Astrocyte (in vitro differentiated cells and primary cell): Measurements from ENCODE around the gene PNPLA5. TPM values are rescaled to one million over a fixed set of nuclear protein-coding genes. Genes with fewer than 3 reads are reported as not detected.
"Not testable (repeated sequence)": the region's sequence is repeated elsewhere in the genome, so short reads cannot be mapped to it uniquely, and the experiment has no call there.

ENCODE experiments used
- DNase-seq: peaks from one replicate; pipeline ENCODE4 v3.0.0-alpha.2; 2010; ENCODE audit warnings: low read depth
- FAIRE-seq: peaks from 2 replicates; lab custom pipeline; 2011; peaks lifted over from hg19 to GRCh38; lab: Jason Lieb, UNC
- H2AFZ ChIP-seq: 2 replicates; pipeline ENCODE4 v1.6.0; 2012; ENCODE audit warnings: low read depth, low read length, inconsistent platforms
- H3K27ac ChIP-seq: 2 replicates; pipeline ENCODE4 v1.5.1; 2011; ENCODE audit warnings: low read depth, low read length, inconsistent platforms
- H3K27me3 ChIP-seq: 2 replicates; pipeline ENCODE4 v1.6.0; 2011; ENCODE audit warnings: low read length, inconsistent platforms; ENCODE audit not compliant: insufficient read depth
- H3K36me3 ChIP-seq: 2 replicates; pipeline ENCODE4 v1.5.1; 2011; ENCODE audit warnings: low read length, inconsistent platforms; ENCODE audit not compliant: insufficient read depth
- H3K4me1 ChIP-seq: 2 replicates; pipeline ENCODE4 v1.5.1; 2011; ENCODE audit warnings: low read length, inconsistent platforms; ENCODE audit not compliant: insufficient read depth
- H3K4me2 ChIP-seq: 2 replicates; pipeline ENCODE4 v1.6.0; 2012; ENCODE audit warnings: low read length, inconsistent platforms
- H3K4me3 ChIP-seq: 2 replicates; pipeline ENCODE4 v1.5.1; 2011; ENCODE audit warnings: low read depth, mild to moderate bottlenecking, low read length, inconsistent platforms; ENCODE audit not compliant: insufficient read depth
- H3K79me2 ChIP-seq: 2 replicates; pipeline ENCODE4 v1.6.0; 2012; ENCODE audit warnings: mild to moderate bottlenecking, low read length, inconsistent platforms; ENCODE audit not compliant: insufficient read depth
- H3K9ac ChIP-seq: 2 replicates; pipeline ENCODE4 v1.6.0; 2012; ENCODE audit warnings: mild to moderate bottlenecking, low read length, inconsistent platforms
- H3K9me3 ChIP-seq: 2 replicates; pipeline ENCODE4 v1.5.1; 2012; ENCODE audit warnings: low read depth, mild to moderate bottlenecking, low read length, inconsistent platforms; ENCODE audit not compliant: insufficient read depth
- H4K20me1 ChIP-seq: 2 replicates; pipeline ENCODE4 v1.6.0; 2012; ENCODE audit warnings: low read length, inconsistent platforms; ENCODE audit not compliant: insufficient read depth
- H3K27ac Mint-ChIP-seq: one replicate; pipeline ENCODE4 v1.8.0; 2021; ENCODE audit warnings: mild to moderate bottlenecking, mixed read lengths; ENCODE audit not compliant: unreplicated experiment
- H3K27me3 Mint-ChIP-seq: one replicate; pipeline ENCODE4 v1.8.0; 2021; ENCODE audit warnings: low read depth, mixed read lengths; ENCODE audit not compliant: unreplicated experiment
- H3K36me3 Mint-ChIP-seq: one replicate; pipeline ENCODE4 v1.8.0; 2021; ENCODE audit warnings: low read depth, mixed read lengths; ENCODE audit not compliant: unreplicated experiment
- H3K4me1 Mint-ChIP-seq: one replicate; pipeline ENCODE4 v1.8.0; 2021; ENCODE audit warnings: low read depth, mixed read lengths; ENCODE audit not compliant: unreplicated experiment
- H3K4me3 Mint-ChIP-seq: one replicate; pipeline ENCODE4 v1.8.0; 2021; ENCODE audit warnings: mild to moderate bottlenecking, moderate library complexity, mixed read lengths; ENCODE audit not compliant: unreplicated experiment
- H3K9me3 Mint-ChIP-seq: one replicate; pipeline ENCODE4 v1.8.0; 2021; ENCODE audit warnings: mild to moderate bottlenecking, mixed read lengths; ENCODE audit not compliant: unreplicated experiment
- EZH2 ChIP-seq: IDR thresholded peaks from 2 replicates; pipeline ENCODE4 v1.6.1; 2012; ENCODE audit warnings: mild to moderate bottlenecking, low read length, inconsistent platforms; ENCODE audit not compliant: insufficient read depth
- total RNA-seq: library from RNA; stranded (reverse); gene quantifications from 2 replicates; pipeline ENCODE4 v1.2.1, GENCODE V29; 2021
- TF ChIP-seq, protein P1 (sequence below): IDR thresholded peaks from 2 replicates; pipeline ENCODE4 v1.5.1; 2011; ENCODE audit warnings: low read depth, mild to moderate bottlenecking, inconsistent platforms, low read length, moderate library complexity; ENCODE audit not compliant: insufficient read depth

The PNPLA5 gene
- total RNA-seq, 1 donor from 2014 or later, result not detected

DNA sequence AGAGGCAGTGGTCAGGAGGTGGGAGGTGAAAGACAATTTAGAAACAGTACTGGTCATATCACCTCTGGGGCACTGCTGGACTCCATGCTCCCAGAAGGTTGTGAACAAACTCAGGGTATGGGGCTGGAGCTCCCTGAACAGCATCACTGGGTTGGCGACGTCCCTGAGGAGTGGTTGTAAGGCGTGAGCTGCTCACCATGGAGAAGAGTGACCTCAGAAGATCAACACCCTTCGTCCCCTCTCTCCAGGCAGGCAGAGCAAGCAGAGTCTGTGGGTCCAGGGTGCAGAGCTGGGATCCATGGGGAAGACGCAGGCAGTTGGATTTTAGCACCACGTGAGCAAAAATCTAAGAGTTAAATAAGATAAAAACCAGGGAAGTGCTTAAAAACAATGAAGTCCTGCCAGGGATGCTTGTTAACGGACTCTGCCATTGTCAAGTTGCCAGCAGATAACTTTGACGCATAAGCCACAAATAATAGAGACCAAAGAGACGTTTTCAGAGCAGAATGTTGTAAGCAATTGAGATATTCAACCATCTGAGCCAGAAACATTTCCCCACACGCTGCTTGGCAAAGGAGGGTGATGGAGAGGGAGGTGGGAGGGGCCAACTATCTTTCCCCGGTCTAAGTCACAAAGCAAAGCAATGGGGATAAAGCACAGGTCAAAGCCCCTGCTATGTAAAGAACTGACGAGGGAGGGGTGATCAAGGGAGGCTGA lies 13.6 kb downstream of the PNPLA5 start:
- FAIRE-seq, result no peak
- no peaks in the 10 kb centered on the region for H4K20me1 ChIP-seq

DNA sequence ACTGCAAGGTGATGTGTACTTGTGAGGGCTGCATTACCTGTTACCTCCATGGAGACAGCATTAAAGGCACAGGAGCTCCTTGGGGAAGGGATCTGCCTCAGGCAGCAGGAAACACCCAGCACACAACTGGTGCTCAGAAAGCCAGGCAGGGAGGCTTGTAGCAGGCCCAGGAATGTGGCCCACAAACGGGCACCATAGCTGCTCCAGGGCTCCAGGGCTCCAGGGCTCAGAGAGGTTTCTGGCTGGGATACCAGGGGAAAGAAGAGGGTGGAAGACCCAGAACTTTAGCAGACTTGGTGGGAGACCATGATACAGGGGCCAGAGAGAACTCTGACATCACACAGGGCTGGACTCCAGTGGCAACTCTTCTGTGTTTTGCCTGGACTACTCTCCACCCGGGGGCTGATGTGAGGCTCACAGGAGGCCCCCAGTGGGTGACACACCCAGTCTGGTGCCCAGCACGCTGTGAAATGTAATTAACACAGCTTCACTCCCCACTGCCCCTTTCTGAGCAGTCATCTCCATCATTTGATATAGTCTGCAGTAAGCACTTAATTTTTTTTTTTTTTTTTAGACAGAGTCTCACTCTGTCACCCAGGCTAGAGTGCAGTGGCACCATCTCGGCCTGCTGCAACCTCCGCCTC lies 14.8 kb downstream of the PNPLA5 start:
- peaks cover 11% of the 10 kb centered on the region for H3K27me3 ChIP-seq
- no peak overlapping the region for H3K4me3 Mint-ChIP-seq
- peaks cover 2% of the 10 kb centered on the region for H3K36me3 Mint-ChIP-seq
- peaks cover 66% of the 10 kb centered on the region for H3K27me3 Mint-ChIP-seq
- FAIRE-seq (no peak), DNase-seq (no peak)
- H3K36me3 ChIP-seq, result no peaks in the 10 kb centered on the region
- H3K27ac Mint-ChIP-seq, result no peak overlapping the region
- H2AFZ ChIP-seq, result no peak overlapping the region
- H4K20me1 ChIP-seq, result no peaks in the 10 kb centered on the region
- no peaks in the 10 kb centered on the region for H3K4me1 ChIP-seq
- H3K9me3 ChIP-seq, result no peaks in the 10 kb centered on the region
- TF ChIP-seq, protein P1, sequence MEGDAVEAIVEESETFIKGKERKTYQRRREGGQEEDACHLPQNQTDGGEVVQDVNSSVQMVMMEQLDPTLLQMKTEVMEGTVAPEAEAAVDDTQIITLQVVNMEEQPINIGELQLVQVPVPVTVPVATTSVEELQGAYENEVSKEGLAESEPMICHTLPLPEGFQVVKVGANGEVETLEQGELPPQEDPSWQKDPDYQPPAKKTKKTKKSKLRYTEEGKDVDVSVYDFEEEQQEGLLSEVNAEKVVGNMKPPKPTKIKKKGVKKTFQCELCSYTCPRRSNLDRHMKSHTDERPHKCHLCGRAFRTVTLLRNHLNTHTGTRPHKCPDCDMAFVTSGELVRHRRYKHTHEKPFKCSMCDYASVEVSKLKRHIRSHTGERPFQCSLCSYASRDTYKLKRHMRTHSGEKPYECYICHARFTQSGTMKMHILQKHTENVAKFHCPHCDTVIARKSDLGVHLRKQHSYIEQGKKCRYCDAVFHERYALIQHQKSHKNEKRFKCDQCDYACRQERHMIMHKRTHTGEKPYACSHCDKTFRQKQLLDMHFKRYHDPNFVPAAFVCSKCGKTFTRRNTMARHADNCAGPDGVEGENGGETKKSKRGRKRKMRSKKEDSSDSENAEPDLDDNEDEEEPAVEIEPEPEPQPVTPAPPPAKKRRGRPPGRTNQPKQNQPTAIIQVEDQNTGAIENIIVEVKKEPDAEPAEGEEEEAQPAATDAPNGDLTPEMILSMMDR, result no peak
- TF ChIP-seq EZH2, result no peak
- no peak overlapping the region for H3K9ac ChIP-seq
- no peaks in the 10 kb centered on the region for H3K79me2 ChIP-seq
- H3K9me3 Mint-ChIP-seq, result peaks cover 5% of the 10 kb centered on the region
- no peak overlapping the region for H3K4me2 ChIP-seq
- H3K4me1 Mint-ChIP-seq, result no peaks in the 10 kb centered on the region
- no peak overlapping the region for H3K4me3 ChIP-seq
- H3K27ac ChIP-seq, result no peak overlapping the region

More for the DNA sequence above, 13.6 kb downstream of the PNPLA5 start:
- Histone ChIP-seq H2AFZ (no peak overlapping the region), H3K4me3 (no peak overlapping the region), H3K9me3 (no peaks in the 10 kb centered on the region), H3K36me3 (no peaks in the 10 kb centered on the region), H3K27me3 (peaks cover 8% of the 10 kb centered on the region), H3K9ac (no peak overlapping the region), H3K27ac (no peak overlapping the region), H3K79me2 (no peaks in the 10 kb centered on the region), H3K4me2 (no peak overlapping the region), H3K4me1 (no peaks in the 10 kb centered on the region)
- DNase-seq, result no peak
- TF ChIP-seq EZH2, result no peak
- TF ChIP-seq, protein P1, result no peak
- H3K27ac Mint-ChIP-seq, result no peak overlapping the region
- H3K27me3 Mint-ChIP-seq, result peaks cover 61% of the 10 kb centered on the region
- no peaks in the 10 kb centered on the region for H3K4me1 Mint-ChIP-seq
- H3K9me3 Mint-ChIP-seq, result peaks cover 5% of the 10 kb centered on the region
- no peak overlapping the region for H3K4me3 Mint-ChIP-seq
- peaks cover 2% of the 10 kb centered on the region for H3K36me3 Mint-ChIP-seq

DNA sequence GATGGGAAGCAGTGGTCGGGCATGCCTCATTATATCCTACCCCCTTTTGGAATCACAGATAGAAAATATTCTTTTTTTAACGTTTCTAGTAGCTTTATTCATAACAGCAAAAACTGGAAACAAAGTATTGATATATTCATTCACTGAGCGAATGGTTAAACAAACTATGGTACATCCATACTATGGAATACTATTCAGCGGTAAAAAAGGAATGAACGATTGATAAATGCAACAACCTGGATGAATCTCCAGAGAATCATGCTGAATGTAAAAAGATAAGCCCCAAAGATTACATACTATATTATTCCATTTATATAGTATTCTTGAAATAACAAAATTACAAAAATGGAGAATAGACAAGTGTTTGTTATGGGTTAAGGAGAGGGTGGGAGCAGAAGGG lies 22.0 kb downstream of the PNPLA5 start:
- no peaks in the 10 kb centered on the region for H3K4me1 Mint-ChIP-seq
- H4K20me1 ChIP-seq, result no peaks in the 10 kb centered on the region
- H3K36me3 Mint-ChIP-seq, result no peaks in the 10 kb centered on the region
- no peak overlapping the region for H3K4me3 ChIP-seq
- H3K79me2 ChIP-seq, result no peaks in the 10 kb centered on the region
- DNase-seq (no peak), FAIRE-seq (no peak)
- H3K9me3 Mint-ChIP-seq, result peaks cover 3% of the 10 kb centered on the region
- no peak overlapping the region for H2AFZ ChIP-seq
- H3K4me1 ChIP-seq, result no peaks in the 10 kb centered on the region
- peaks cover 3% of the 10 kb centered on the region for H3K27me3 ChIP-seq
- no peak overlapping the region for H3K4me3 Mint-ChIP-seq
- no peak overlapping the region for H3K9ac ChIP-seq
- no peaks in the 10 kb centered on the region for H3K36me3 ChIP-seq
- no peak overlapping the region for H3K4me2 ChIP-seq
- no peak overlapping the region for H3K27ac ChIP-seq
- H3K9me3 ChIP-seq, result no peaks in the 10 kb centered on the region
- H3K27me3 Mint-ChIP-seq, result peaks cover 42% of the 10 kb centered on the region
- no peak overlapping the region for H3K27ac Mint-ChIP-seq
- TF ChIP-seq, protein P1, result no peak
- no peak for TF ChIP-seq EZH2

DNA sequence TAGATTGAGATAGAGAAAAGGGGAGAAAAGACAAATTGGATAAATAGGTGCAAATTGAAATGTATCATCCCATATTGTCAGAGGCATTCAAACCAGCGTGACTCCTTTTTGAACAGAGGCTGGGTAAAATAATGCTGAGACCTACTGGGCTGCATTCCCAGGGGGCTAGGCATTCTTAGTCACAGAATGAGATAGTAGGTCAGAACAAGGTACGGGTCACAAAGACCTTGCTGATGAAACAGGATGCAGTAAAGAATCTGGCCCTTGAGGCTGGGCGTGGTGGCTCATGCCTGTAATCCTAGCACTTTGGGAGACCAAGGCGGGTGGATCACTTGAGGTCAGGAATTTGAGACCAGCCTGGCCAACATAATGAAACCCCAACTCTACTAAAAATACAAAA lies 22.8 kb downstream of the PNPLA5 start:
- H3K4me2 ChIP-seq, H3K9me3 Mint-ChIP-seq, H3K36me3 Mint-ChIP-seq, H4K20me1 ChIP-seq, H3K4me3 ChIP-seq, H3K4me1 ChIP-seq, H3K79me2 ChIP-seq, H3K4me3 Mint-ChIP-seq, H3K9me3 ChIP-seq, H3K36me3 ChIP-seq, H3K27me3 ChIP-seq, H3K27ac Mint-ChIP-seq, H2AFZ ChIP-seq, H3K9ac ChIP-seq, DNase-seq, H3K4me1 Mint-ChIP-seq, FAIRE-seq, H3K27ac ChIP-seq: not testable (repeated sequence)
- H3K27me3 Mint-ChIP-seq, result peaks cover 40% of the 10 kb centered on the region
